Mesenchymal stem cell (in vitro differentiated cells and primary cell): ENCODE data around the gene CACNA2D3.

Experiments used
- DNase-seq: peaks from one replicate; pipeline ENCODE4 v3.0.0-alpha.2; 2013
- H2AFZ ChIP-seq: one replicate; pipeline ENCODE4 v1.6.1; 2013; ENCODE audit warnings: low read depth, mild to moderate bottlenecking, control low read depth, inconsistent platforms, low read length, moderate library complexity
- H2AK5ac ChIP-seq: 2 replicates; pipeline ENCODE4 v1.6.1; 2013; ENCODE audit warnings: low read length, moderate library complexity, mild to moderate bottlenecking, inconsistent platforms; ENCODE audit not compliant: severe bottlenecking
- H2BK120ac ChIP-seq: one replicate; pipeline ENCODE4 v1.6.1; 2013; ENCODE audit warnings: low read depth, mild to moderate bottlenecking, inconsistent platforms, low read length, moderate library complexity
- H2BK12ac ChIP-seq, 2 experiments: one replicate each; pipeline ENCODE4 v1.6.1; 2013; ENCODE audit warnings: inconsistent platforms in 2 of 2, low read length in 2 of 2, mild to moderate bottlenecking in 2 of 2, moderate library complexity in 2 of 2, control low read depth in 1 of 2
- H2BK15ac ChIP-seq: one replicate; pipeline ENCODE4 v1.6.1; 2013; ENCODE audit warnings: mild to moderate bottlenecking, low read depth, inconsistent platforms; ENCODE audit not compliant: poor library complexity, severe bottlenecking
- H2BK5ac ChIP-seq: 2 replicates; pipeline ENCODE4 v1.6.1; 2013; ENCODE audit warnings: low read depth, mild to moderate bottlenecking, low read length, control low read depth, inconsistent platforms; ENCODE audit not compliant: poor library complexity, severe bottlenecking
- H3K14ac ChIP-seq, 2 experiments: one replicate each; pipeline ENCODE4 v1.6.1; 2013; ENCODE audit warnings: inconsistent platforms in 2 of 2, low read length in 2 of 2, control low read depth in 1 of 2, mild to moderate bottlenecking in 1 of 2, moderate library complexity in 1 of 2
- H3K18ac ChIP-seq, 2 experiments: one replicate each; pipeline ENCODE4 v1.6.1; 2013; ENCODE audit warnings: inconsistent platforms in 2 of 2, low read length in 2 of 2, control low read depth in 1 of 2, low read depth in 1 of 2, mild to moderate bottlenecking in 1 of 2
- H3K23ac ChIP-seq, 2 experiments: one replicate each; pipeline ENCODE4 v1.6.1; 2013; ENCODE audit warnings: inconsistent platforms in 2 of 2, low read length in 2 of 2, mild to moderate bottlenecking in 2 of 2, moderate library complexity in 2 of 2, control low read depth in 1 of 2
- H3K27ac ChIP-seq: 2 replicates; pipeline ENCODE4 v1.5.1; 2013; ENCODE audit warnings: mild to moderate bottlenecking, moderate library complexity, low read length, control low read depth, inconsistent platforms; ENCODE audit not compliant: poor library complexity, severe bottlenecking
- H3K27me3 ChIP-seq, 2 experiments: 2 replicates each; pipeline versions ENCODE4 v1.6.1 to v1.7.0; 2013; ENCODE audit warnings: low read length in 2 of 2, mild to moderate bottlenecking in 2 of 2, moderate library complexity in 2 of 2, control low read depth in 1 of 2, inconsistent platforms in 1 of 2; ENCODE audit not compliant: control insufficient read depth in 1 of 2, insufficient read depth in 1 of 2
- H3K36me3 ChIP-seq, 2 experiments: 2 replicates each; pipeline versions ENCODE4 v1.6.1 to v1.7.0; 2013; ENCODE audit warnings: low read length in 2 of 2, control low read depth in 1 of 2, inconsistent platforms in 1 of 2, low read depth in 1 of 2, mild to moderate bottlenecking in 1 of 2; ENCODE audit not compliant: insufficient read depth in 2 of 2, control insufficient read depth in 1 of 2
- H3K4ac ChIP-seq, 2 experiments: one replicate each; pipeline ENCODE4 v1.6.1; 2013; ENCODE audit warnings: inconsistent platforms in 2 of 2, low read length in 2 of 2, mild to moderate bottlenecking in 2 of 2, moderate library complexity in 2 of 2, control low read depth in 1 of 2, low read depth in 1 of 2
- H3K4me1 ChIP-seq: 2 replicates; pipeline ENCODE4 v1.6.1; 2013; ENCODE audit warnings: low read depth, low read length, control low read depth; ENCODE audit not compliant: control insufficient read depth, insufficient read depth
- H3K4me2 ChIP-seq: 2 replicates; pipeline ENCODE4 v1.6.1; 2013; ENCODE audit warnings: low read length, mild to moderate bottlenecking, inconsistent platforms; ENCODE audit not compliant: poor library complexity, severe bottlenecking
- H3K4me3 ChIP-seq, 2 experiments: 2 replicates each; pipeline versions ENCODE4 v1.5.1 to v1.7.0; 2013; ENCODE audit warnings: low read length in 2 of 2, mild to moderate bottlenecking in 2 of 2, control low read depth in 1 of 2, low read depth in 1 of 2; ENCODE audit not compliant: insufficient read depth in 1 of 2
- H3K79me1 ChIP-seq: replicated peaks from 2 replicates; pipeline ENCODE4 v1.6.1; 2013; ENCODE audit warnings: mild to moderate bottlenecking, control low read depth, low read length, inconsistent platforms; ENCODE audit not compliant: poor library complexity, severe bottlenecking
- H3K9ac ChIP-seq: 2 replicates; pipeline ENCODE4 v1.7.0; 2013; ENCODE audit warnings: mild to moderate bottlenecking, low read length, moderate library complexity
- H3K9me3 ChIP-seq: 2 replicates; pipeline ENCODE4 v1.7.0; 2013; ENCODE audit warnings: mild to moderate bottlenecking, low read length; ENCODE audit not compliant: control insufficient read depth
- H4K8ac ChIP-seq: one replicate; pipeline ENCODE4 v1.6.1; 2013; ENCODE audit warnings: inconsistent platforms, mild to moderate bottlenecking, low read length, moderate library complexity
- H4K91ac ChIP-seq: one replicate; pipeline ENCODE4 v1.6.1; 2013; ENCODE audit warnings: mild to moderate bottlenecking, low read length, inconsistent platforms
- WGBS: methylation state at CpG from one replicate; pipeline ENCODE4 v1.1.7; 2013; ENCODE audit warnings: mixed read lengths; 5-methylcytosine and 5-hydroxymethylcytosine counted together

Gene CACNA2D3

GRCh38 chr3:54378184-54378583 lies 255.8 kb downstream of the CACNA2D3 start:
- H3K9me3 ChIP-seq = no peaks in the 10 kb centered on the region
- H3K27ac ChIP-seq = no peak overlapping the region
- no peak overlapping the region for H2BK12ac ChIP-seq
- no peak overlapping the region for H4K8ac ChIP-seq
- H2BK5ac ChIP-seq = no peak overlapping the region
- no peak overlapping the region for H3K4me3 ChIP-seq
- no peak overlapping the region for H2BK120ac ChIP-seq
- no peak overlapping the region for H3K4ac ChIP-seq
- H3K23ac ChIP-seq = no peak overlapping the region
- no peak overlapping the region for H3K14ac ChIP-seq
- no peak for DNase-seq
- H3K79me1 ChIP-seq = no peaks in the 10 kb centered on the region
- H3K36me3 ChIP-seq = no peaks in the 10 kb centered on the region
- no peak overlapping the region for H2AK5ac ChIP-seq
- no peak overlapping the region for H2AFZ ChIP-seq
- no peak overlapping the region for H3K9ac ChIP-seq
- H2BK15ac ChIP-seq = no peak overlapping the region
- no peak overlapping the region for H4K91ac ChIP-seq
- H3K18ac ChIP-seq = no peak overlapping the region
- H3K27me3 ChIP-seq = peaks cover 0 to 11% of the 10 kb centered on the region in 2 experiments
- WGBS = 78% methylated on average over 5 of the region's 5 CpGs
- H3K4me1 ChIP-seq = no peaks in the 10 kb centered on the region
- no peak overlapping the region for H3K4me2 ChIP-seq

- no peaks in the 10 kb centered on the region for H3K27me3 ChIP-seq
- no peaks in the 10 kb centered on the region for H3K4me1 ChIP-seq
- H4K8ac ChIP-seq = no peak overlapping the region
- no peak overlapping the region for H2BK5ac ChIP-seq
- no peak overlapping the region for H3K23ac ChIP-seq
- no peak overlapping the region for H2BK120ac ChIP-seq
- no peaks in the 10 kb centered on the region for H3K79me1 ChIP-seq
- H3K9me3 ChIP-seq = no peaks in the 10 kb centered on the region
- no peak overlapping the region for H3K9ac ChIP-seq
- H3K4ac ChIP-seq = no peak overlapping the region
- H3K14ac ChIP-seq = no peak overlapping the region
- no peak overlapping the region for H2AK5ac ChIP-seq
- no CpG with 5 or more reads among the region's 1 CpG for WGBS
- no peak overlapping the region for H4K91ac ChIP-seq
- H3K18ac ChIP-seq = no peak overlapping the region
- no peak overlapping the region for H2AFZ ChIP-seq
- H3K4me3 ChIP-seq = no peak overlapping the region
- no peak overlapping the region for H2BK12ac ChIP-seq
- H3K27ac ChIP-seq = no peak overlapping the region
- no peak for DNase-seq
- no peak overlapping the region for H3K4me2 ChIP-seq
- H3K36me3 ChIP-seq = no peaks in the 10 kb centered on the region
- H2BK15ac ChIP-seq = no peak overlapping the region
These were observed 261.9 kb downstream of the CACNA2D3 start for GRCh38 chr3:54384279-54384678.

GRCh38 chr3:54390582-54390981 lies 268.2 kb downstream of the CACNA2D3 start:
- H3K23ac ChIP-seq = no peak overlapping the region
- no peak overlapping the region for H3K4ac ChIP-seq
- H3K27ac ChIP-seq = no peak overlapping the region
- H4K8ac ChIP-seq = no peak overlapping the region
- 67% methylated on average over 1 of the region's 2 CpGs for WGBS
- H3K27me3 ChIP-seq = no peaks in the 10 kb centered on the region
- no peak overlapping the region for H3K4me2 ChIP-seq
- H3K36me3 ChIP-seq = no peaks in the 10 kb centered on the region
- no peak for DNase-seq
- no peak overlapping the region for H2BK12ac ChIP-seq
- H2BK5ac ChIP-seq = no peak overlapping the region
- no peaks in the 10 kb centered on the region for H3K79me1 ChIP-seq
- no peak overlapping the region for H3K4me3 ChIP-seq
- no peak overlapping the region for H2BK120ac ChIP-seq
- no peak overlapping the region for H3K9ac ChIP-seq
- no peak overlapping the region for H2BK15ac ChIP-seq
- H3K14ac ChIP-seq = no peak overlapping the region
- no peak overlapping the region for H3K18ac ChIP-seq
- no peaks in the 10 kb centered on the region for H3K4me1 ChIP-seq
- H2AFZ ChIP-seq = no peak overlapping the region
- no peak overlapping the region for H2AK5ac ChIP-seq
- no peak overlapping the region for H4K91ac ChIP-seq
- no peaks in the 10 kb centered on the region for H3K9me3 ChIP-seq

- H3K4ac ChIP-seq = no peak overlapping the region
- H3K27ac ChIP-seq = no peak overlapping the region
- no peaks in the 10 kb centered on the region for H3K36me3 ChIP-seq
- H3K9me3 ChIP-seq = no peaks in the 10 kb centered on the region
- no peak overlapping the region for H3K4me2 ChIP-seq
- no peak overlapping the region for H3K23ac ChIP-seq
- no peak overlapping the region for H2AFZ ChIP-seq
- H3K27me3 ChIP-seq = no peaks in the 10 kb centered on the region
- no peak overlapping the region for H2BK12ac ChIP-seq
- no peak overlapping the region for H3K4me3 ChIP-seq
- no peak for DNase-seq
- no peaks in the 10 kb centered on the region for H3K79me1 ChIP-seq
- H2BK120ac ChIP-seq = no peak overlapping the region
- no peak overlapping the region for H4K91ac ChIP-seq
- 80% methylated on average over 7 of the region's 7 CpGs for WGBS
- H3K14ac ChIP-seq = no peak overlapping the region
- H3K4me1 ChIP-seq = no peaks in the 10 kb centered on the region
- no peak overlapping the region for H2BK5ac ChIP-seq
- H3K18ac ChIP-seq = no peak overlapping the region
- no peak overlapping the region for H4K8ac ChIP-seq
- no peak overlapping the region for H3K9ac ChIP-seq
- H2BK15ac ChIP-seq = no peak overlapping the region
- H2AK5ac ChIP-seq = no peak overlapping the region
These were observed 270.8 kb downstream of the CACNA2D3 start for GRCh38 chr3:54393150-54393549.
